GM18498 (cell line): Measurements from ENCODE around the gene HMG20A.
A peak's percentile ranks its signal among the peaks of the same experiment; 100 is the strongest.

Experiments used
- ATAC-seq: cut with Tn5 transposase; IDR thresholded peaks from one replicate; pipeline ENCODE4 v1.9.1; 2021; ENCODE audit warnings: mild to moderate bottlenecking, moderate library complexity; ENCODE audit not compliant: unreplicated experiment

HMG20A gene

GRCh38 chr15:77425104-77425503, 4.4 kb downstream of the HMG20A start:
- ATAC-seq: no peak

DNA sequence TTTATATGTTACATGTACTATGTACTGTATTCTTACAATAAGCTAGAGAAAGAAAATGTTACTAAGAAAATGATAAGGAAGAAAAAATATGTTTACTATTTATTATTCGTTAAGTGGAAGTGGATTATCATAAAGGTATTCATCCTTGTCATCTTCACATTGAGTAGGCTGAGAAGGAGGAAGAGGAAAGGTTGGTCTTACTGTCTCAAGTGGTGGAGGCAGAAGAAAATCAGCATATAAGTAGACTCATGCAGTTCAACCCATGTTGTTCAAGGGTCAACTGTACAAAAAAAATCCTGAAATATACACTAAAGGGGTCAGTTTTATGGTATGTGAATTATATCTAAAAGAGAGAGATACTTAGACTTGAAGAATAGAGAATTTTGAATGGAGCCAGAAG, 5.7 kb downstream of the HMG20A start:
- no peak for ATAC-seq

GRCh38 chr15:77426871-77427270, 6.2 kb downstream of the HMG20A start:
- no peak for ATAC-seq

- no peak for ATAC-seq
Measured at GRCh38 chr15:77430213-77430612, 9.5 kb downstream of the HMG20A start.

DNA sequence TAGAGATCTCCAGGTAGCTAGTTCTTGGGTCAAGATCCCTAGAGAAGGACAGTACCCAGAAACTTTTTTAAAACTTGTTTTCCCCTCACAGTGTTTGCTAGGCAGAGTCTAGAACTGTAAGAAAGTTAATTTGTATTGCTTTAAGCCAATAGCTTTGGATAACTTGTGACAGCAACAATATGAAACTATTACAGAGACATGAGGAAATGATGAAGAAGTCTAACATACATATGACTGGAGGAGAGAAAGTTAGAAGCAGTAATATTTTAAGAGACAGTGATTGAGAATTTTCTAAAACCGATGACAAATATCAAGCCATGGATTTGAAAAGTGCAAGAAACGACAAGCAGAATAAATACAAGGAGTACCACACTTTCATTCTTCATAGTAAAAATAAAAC, 10.0 kb downstream of the HMG20A start:
- no peak for ATAC-seq

GRCh38 chr15:77436822-77437221, 16.1 kb downstream of the HMG20A start:
- ATAC-seq: no peak

DNA sequence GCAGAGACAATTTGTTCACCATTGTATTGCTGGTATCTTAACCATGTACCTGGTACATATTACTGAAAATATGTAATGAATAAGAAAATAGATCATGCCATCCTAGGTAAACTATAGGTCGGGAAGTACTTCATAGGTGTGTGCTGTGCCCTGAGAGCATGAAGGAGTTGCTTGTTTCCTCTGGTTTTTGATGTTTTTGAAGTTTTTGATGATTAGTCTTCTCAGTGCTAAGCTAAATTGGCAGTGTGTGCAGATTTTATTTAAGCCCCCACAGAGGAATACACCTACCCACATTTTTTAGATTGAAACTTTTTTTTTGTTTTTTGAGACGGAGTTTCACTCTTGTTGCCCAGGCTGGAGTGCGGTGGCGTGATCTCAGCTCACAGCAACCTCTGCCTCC, 16.6 kb downstream of the HMG20A start:
- ATAC-seq: no peak

- peak; percentile 90 for ATAC-seq
Measured at GRCh38 chr15:77440378-77440999, 19.8 kb downstream of the HMG20A start.

- no peak for ATAC-seq
Measured at GRCh38 chr15:77446840-77447390, 26.2 kb downstream of the HMG20A start.

GRCh38 chr15:77454265-77454664, 33.6 kb downstream of the HMG20A start:
- no peak for ATAC-seq

DNA sequence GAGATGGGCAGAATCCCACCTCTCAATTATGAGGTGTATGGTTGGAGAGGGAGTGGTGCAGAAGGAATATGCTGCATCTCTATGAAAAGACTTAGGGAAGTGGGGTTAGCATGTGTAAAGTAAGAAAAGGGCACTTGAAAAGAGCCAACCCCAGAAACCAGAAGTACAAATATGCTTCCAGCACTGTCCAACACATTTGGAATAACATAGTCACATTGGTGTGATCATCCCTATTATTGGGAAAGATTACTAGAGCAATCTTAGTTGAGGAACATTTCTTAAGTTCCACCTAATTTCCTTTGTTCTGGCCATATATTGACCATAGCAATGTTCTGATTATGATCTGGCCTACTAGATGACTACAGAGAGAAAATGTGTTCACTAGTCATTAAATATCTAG, 34.3 kb downstream of the HMG20A start:
- no peak for ATAC-seq

GRCh38 chr15:77455696-77456321, 35.1 kb downstream of the HMG20A start:
- ATAC-seq: no peak

DNA sequence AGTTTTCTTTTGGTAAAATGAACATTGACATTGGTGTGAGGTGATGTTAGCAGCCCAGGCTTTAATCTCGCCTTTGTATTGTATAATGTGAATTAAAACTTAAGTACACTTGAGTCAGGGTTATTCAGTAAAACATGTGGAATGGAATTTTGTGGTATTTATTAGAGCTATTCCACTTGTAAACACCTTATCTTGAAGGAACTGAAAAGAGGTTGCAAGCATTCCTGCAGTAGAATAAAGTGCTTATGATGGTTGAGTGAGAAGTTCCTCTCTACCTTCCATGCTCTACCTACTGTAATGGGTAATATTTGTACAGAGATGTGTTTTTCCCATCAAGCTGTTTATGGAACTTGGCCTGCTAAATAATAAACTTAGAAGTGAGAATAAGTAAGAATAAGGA, 36.1 kb downstream of the HMG20A start:
- ATAC-seq: no peak

DNA sequence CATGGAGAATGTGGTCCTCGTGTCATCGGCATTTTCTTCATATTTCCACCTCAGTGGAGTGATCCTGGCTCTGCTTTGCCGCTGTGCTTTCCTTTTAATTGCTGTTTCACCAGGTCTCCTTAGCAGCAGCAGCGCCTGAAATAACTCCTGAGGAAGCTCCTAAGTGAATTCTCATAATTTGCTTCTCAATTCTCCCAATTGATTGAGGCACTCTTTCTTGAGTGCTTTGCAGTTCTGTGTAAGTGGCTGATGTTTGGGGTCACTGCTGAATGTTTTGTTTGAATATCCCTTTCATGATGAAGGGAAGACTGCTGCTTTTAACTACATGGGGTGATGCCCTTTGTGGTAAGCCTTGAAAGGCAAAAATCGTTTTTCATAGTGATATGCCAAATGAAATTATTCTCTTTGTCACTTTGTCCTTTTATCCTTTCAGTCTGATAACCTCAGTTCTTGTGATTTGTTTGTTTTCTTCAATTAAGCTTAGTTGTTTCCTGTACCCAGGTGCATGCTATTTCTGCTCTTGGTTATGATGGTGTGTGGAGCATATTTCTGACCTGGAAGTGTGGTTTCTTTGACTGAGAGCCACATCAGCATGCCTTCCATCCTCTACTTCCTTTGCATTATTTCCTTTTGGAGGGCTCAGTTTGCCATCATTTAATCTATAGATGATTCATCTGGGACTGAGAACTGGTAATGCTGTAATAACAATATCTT, 36.7 kb downstream of the HMG20A start:
- no peak for ATAC-seq

- ATAC-seq: no peak
Measured at GRCh38 chr15:77457905-77458265, 37.2 kb downstream of the HMG20A start.

- ATAC-seq: no peak
Measured at GRCh38 chr15:77459031-77459430, 38.3 kb downstream of the HMG20A start.

DNA sequence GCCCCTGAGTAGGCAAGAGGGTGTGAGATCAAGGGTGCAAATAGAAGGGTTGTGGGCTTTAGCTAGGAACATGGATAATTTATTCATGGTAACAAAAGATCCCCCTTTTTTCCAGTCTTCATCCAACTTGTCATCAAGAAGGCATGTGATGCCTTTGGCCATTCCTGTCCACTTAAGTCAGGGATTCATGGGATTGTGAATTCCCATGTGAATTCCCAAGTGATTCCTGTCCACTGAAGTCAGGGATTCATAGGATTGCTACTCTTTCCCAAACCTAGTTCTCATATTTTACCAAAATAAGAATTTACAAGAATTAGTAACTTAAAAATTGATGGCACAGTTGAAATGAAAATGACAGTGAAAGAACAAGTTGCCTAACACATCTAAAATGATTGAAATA, 40.8 kb downstream of the HMG20A start:
- ATAC-seq: no peak

DNA sequence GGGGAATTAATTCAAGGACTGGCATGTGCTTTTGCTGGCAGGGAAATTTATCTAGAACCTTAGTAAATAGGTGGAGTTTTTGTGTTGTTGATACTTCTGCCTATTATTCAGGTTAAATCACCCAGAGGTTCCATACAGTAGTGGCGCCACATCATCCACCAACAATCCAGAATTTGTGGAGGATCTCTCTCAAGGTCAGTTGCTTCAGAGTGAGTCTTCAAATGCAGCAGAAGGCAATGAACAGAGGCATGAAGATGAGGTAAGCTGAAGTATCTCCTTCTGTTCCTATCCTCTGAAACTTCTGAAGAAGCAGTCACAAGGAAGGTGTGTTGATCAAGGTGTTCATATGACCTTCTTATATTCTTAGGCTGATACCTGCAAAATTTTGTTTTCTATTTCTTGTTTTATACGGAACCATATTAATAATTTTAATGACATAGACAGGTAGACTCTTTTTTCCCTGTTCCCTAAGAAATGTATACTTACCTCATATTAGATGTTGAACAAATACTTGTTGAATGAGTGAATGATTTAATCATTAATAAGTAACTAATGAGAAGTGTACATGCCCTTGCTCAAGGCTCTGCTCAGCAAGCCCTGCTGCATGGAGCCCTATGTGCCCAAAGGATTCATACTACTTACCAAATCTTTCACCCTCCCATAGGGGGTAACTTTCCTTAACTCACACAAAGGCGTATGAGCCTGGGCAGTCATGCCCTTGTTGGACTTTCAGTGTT, 43.6 kb downstream of the HMG20A start:
- no peak for ATAC-seq

- no peak for ATAC-seq
Measured at GRCh38 chr15:77466521-77466920, 45.8 kb downstream of the HMG20A start.

- ATAC-seq: no peak
Measured at GRCh38 chr15:77468896-77469295, 48.2 kb downstream of the HMG20A start.

DNA sequence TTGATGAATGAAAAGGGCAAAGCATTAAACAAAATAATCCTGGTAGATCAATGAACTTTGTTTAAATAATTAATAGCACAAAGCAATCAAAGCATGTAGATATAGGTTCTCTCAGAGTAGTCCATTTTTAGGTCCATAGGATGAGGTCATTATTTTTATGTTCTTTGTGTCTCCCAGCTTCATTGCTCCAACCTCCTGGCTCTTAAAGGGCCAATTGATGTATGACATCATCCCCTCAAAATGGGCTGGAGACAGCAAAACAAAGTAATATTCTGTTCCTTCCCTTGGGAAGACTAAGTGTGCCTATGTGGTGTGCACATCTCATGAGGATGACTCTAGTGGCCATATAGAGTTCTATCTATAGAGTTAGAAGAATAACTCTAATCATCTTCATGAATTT, 49.5 kb downstream of the HMG20A start:
- ATAC-seq: no peak
